ENCODE results near the gene TSSC4. TPM values are rescaled to one million over a fixed set of nuclear protein-coding genes. Genes with fewer than 3 reads are reported as not detected.

The TSSC4 gene
- total RNA-seq, 1 experiment from 2014 or later = 47.1 TPM

GRCh38 chr11:2382936-2383851 lies 17.4 kb upstream of the TSSC4 start:
- Histone ChIP-seq H3K4me2 (ENCODE audit: low read length) (no peak overlapping the region), H3K36me3 (ENCODE audit: control insufficient read depth in 1 of 2, insufficient read depth in 2 of 2, low read length in 2 of 2) (peaks cover 7 to 22% of the 10 kb centered on the region in 2 experiments; a peak in 2 of 4 replicates), H3K79me2 (ENCODE audit: insufficient read depth, low read length) (peaks cover 96% of the 10 kb centered on the region), H3K27me3 (ENCODE audit: insufficient read depth, low read length) (no peaks in the 10 kb centered on the region), H3K27ac (ENCODE audit: low read depth, low read length) (peak overlapping the region; percentile 2; the same call in 1 of the 2 replicates), H3K9me3 (ENCODE audit: control insufficient read depth in 1 of 2, insufficient read depth in 1 of 2, low read depth in 1 of 2, low read length in 2 of 2) (no peaks in the 10 kb centered on the region), H3K4me3 (replicated peaks in 1 of 2; ENCODE audit: low read depth in 1 of 2, low read length in 2 of 2) (no peak overlapping the region), H4K20me1 (ENCODE audit: insufficient read depth) (peaks cover 15% of the 10 kb centered on the region; the same call in 1 of the 2 replicates), H3K9ac (ENCODE audit: low read length) (no peak overlapping the region), H2AFZ (ENCODE audit: low read depth, low read length, poor library complexity, severe bottlenecking) (no peak overlapping the region), H3K9me2 (ENCODE audit: insufficient read depth) (no peaks in the 10 kb centered on the region), H3K4me1 (ENCODE audit: control insufficient read depth in 1 of 2, insufficient read depth in 2 of 2, low read length in 2 of 2) (peaks cover 12 to 50% of the 10 kb centered on the region in 2 experiments)
- no peak for ATAC-seq
- ChIA-PET POLR2A (interaction anchor here (0.8 kb wide), 1 partner anchor 17 kb away, joined by 4 read pairs; the partner anchor contains the start of gene TSSC4), CTCF (no interaction called here), RAD21 (ENCODE audit: low non-redundant PET in 1 of 2, low total read pairs in 2 of 2, uncharacterized antibody in 2 of 2, unreplicated experiment in 2 of 2) (no interaction called here)
- no TSS peak for BruUV-seq (replicated peaks)
- intact Hi-C loops (cut with micrococcal nuclease) = no loop called here
- no peak for DNase-seq (ENCODE audit: low read depth, low spot score)
- TF ChIP-seq ELF1 (IDR thresholded peaks at IDR 0.05; ENCODE audit: borderline replicate concordance, low read depth) (no peak), CEBPB (IDR thresholded peaks at IDR 0.05; ENCODE audit: low read depth) (no peak), CBX3 (IDR thresholded peaks at IDR 0.05; ENCODE audit: low read depth) (no peak), RAD21 (IDR thresholded peaks at IDR 0.05; ENCODE audit: low read depth) (no peak), TCF7L2 (IDR thresholded peaks at IDR 0.05; ENCODE audit: borderline replicate concordance, extremely low read depth, insufficient read depth, insufficient read length) (no peak)

GRCh38 chr11:2383852-2384804 lies 16.4 kb upstream of the TSSC4 start:
- intact Hi-C loops (cut with micrococcal nuclease) = no loop called here
- Histone ChIP-seq H2AFZ (ENCODE audit: low read depth, low read length, poor library complexity, severe bottlenecking) (no peak overlapping the region), H3K9ac (ENCODE audit: low read length) (no peak overlapping the region), H3K4me3 (replicated peaks in 1 of 2; ENCODE audit: low read depth in 1 of 2, low read length in 2 of 2) (no peak overlapping the region), H3K79me2 (ENCODE audit: insufficient read depth, low read length) (peaks cover 96% of the 10 kb centered on the region), H3K36me3 (ENCODE audit: control insufficient read depth in 1 of 2, insufficient read depth in 2 of 2, low read length in 2 of 2) (peaks cover 7 to 22% of the 10 kb centered on the region in 2 experiments; a peak in 2 of 4 replicates), H3K4me1 (ENCODE audit: control insufficient read depth in 1 of 2, insufficient read depth in 2 of 2, low read length in 2 of 2) (peaks cover 8 to 49% of the 10 kb centered on the region in 2 experiments; a peak in 3 of 4 replicates), H3K9me3 (ENCODE audit: control insufficient read depth in 1 of 2, insufficient read depth in 1 of 2, low read depth in 1 of 2, low read length in 2 of 2) (no peaks in the 10 kb centered on the region), H3K27ac (ENCODE audit: low read depth, low read length) (peak overlapping the region; percentile 2; the same call in 1 of the 2 replicates), H3K4me2 (ENCODE audit: low read length) (no peak overlapping the region), H3K27me3 (ENCODE audit: insufficient read depth, low read length) (no peaks in the 10 kb centered on the region), H4K20me1 (ENCODE audit: insufficient read depth) (peaks cover 10% of the 10 kb centered on the region; the same call in 1 of the 2 replicates), H3K9me2 (ENCODE audit: insufficient read depth) (no peaks in the 10 kb centered on the region)
- peak; percentile 76 for ATAC-seq
- POLR2A ChIA-PET = no interaction called here
- DNase-seq (ENCODE audit: low read depth, low spot score) = no peak
- RAD21 ChIA-PET (ENCODE audit: low non-redundant PET in 1 of 2, low total read pairs in 2 of 2, uncharacterized antibody in 2 of 2, unreplicated experiment in 2 of 2) = no interaction called here
- no TSS peak for BruUV-seq (replicated peaks)
- CTCF ChIA-PET = no interaction called here
- TF ChIP-seq SRF (IDR thresholded peaks at IDR 0.05; ENCODE audit: low read depth) (no peak), SP1 (IDR thresholded peaks at IDR 0.05; ENCODE audit: low read depth) (no peak), TCF7L2 (IDR thresholded peaks at IDR 0.05; ENCODE audit: borderline replicate concordance, extremely low read depth, insufficient read depth, insufficient read length) (no peak), EGR1 (IDR thresholded peaks at IDR 0.05; ENCODE audit: low read depth) (no peak), EZH2phosphoT487 (IDR thresholded peaks at IDR 0.05; ENCODE audit: borderline replicate concordance) (no peak), YY1 (IDR thresholded peaks at IDR 0.05; ENCODE audit: extremely low read depth, insufficient replicate concordance, low read depth, low read length) (no peak), ZNF274 (IDR thresholded peaks at IDR 0.05; ENCODE audit: low read depth, low read length) (no peak), JUND (IDR thresholded peaks at IDR 0.05) (no peak), POLR2AphosphoS5 (IDR thresholded peaks at IDR 0.05; ENCODE audit: low read depth, low read length) (no peak), CBX3 (IDR thresholded peaks at IDR 0.05; ENCODE audit: low read depth) (no peak), POLR2A (IDR thresholded peaks at IDR 0.05; ENCODE audit: borderline replicate concordance, extremely low read depth, insufficient read depth, insufficient read length) (no peak), CTCF (IDR thresholded peaks at IDR 0.05 in 2 of 3, conservative IDR thresholded peaks at IDR 0.05 in 1 of 3; ENCODE audit: borderline replicate concordance in 1 of 3, insufficient read depth in 1 of 3, low read depth in 2 of 3, low read length in 2 of 3) (no peak)

All from HCT116 (cell line).